ENCODE data around the gene TBX4.

The TBX4 gene

GRCh38 chr17:61534414-61534813 is 82.2 kb downstream of the TBX4 start:
- DNase-seq, result no peak
